ENCODE results near the gene DDX42.

- TF ChIP-seq CTCF (IDR thresholded peaks at IDR 0.05), result no peak
- no peak for TF ChIP-seq POLR2AphosphoS5 (IDR thresholded peaks at IDR 0.05)
Observed at GRCh38 chr17:63822537-63822936, 48.6 kb downstream of the DDX42 start.

Measured in prostate gland (tissue), 2 donors.